HCT116 (cell line): ENCODE results near the gene C1orf35.

Source experiments
- CTCF ChIP-seq, 3 experiments: fragments of 200-600 bp in 1 of 3; sonication (generic) in 1 of 3; IDR thresholded peaks in 2 of 3; conservative IDR thresholded peaks in 1 of 3; 2 replicates each; pipeline ENCODE4 v1.5.1; 2012 to 2017; ENCODE audit warnings: low read depth in 2 of 3, low read length in 2 of 3, antibody characterized with exemption in 1 of 3, borderline replicate concordance in 1 of 3, control low read depth in 1 of 3, mild to moderate bottlenecking in 1 of 3, mixed read lengths in 1 of 3, mixed run types in 1 of 3, moderate library complexity in 1 of 3; ENCODE audit not compliant: insufficient read depth in 1 of 3
- EZH2 ChIP-seq: fragments of 200-600 bp; sonication (generic); IDR thresholded peaks from 2 replicates; pipeline ENCODE4 v1.6.1; 2017; ENCODE audit warnings: antibody characterized with exemption, mixed run types
- EZH2phosphoT487 ChIP-seq: fragments of 200-600 bp; IDR thresholded peaks from 2 replicates; pipeline ENCODE4 v1.6.1; 2018; ENCODE audit warnings: antibody characterized with exemption, borderline replicate concordance
- MAX ChIP-seq: IDR thresholded peaks from 2 replicates; pipeline ENCODE4 v1.6.1; 2012
- POLR2A ChIP-seq: IDR thresholded peaks from 2 replicates; pipeline ENCODE4 v1.7.0; 2011; ENCODE audit warnings: borderline replicate concordance; ENCODE audit not compliant: insufficient read depth, insufficient read length; ENCODE audit errors: extremely low read depth

- TF ChIP-seq POLR2A, result no peak
- no peak for TF ChIP-seq MAX
- TF ChIP-seq CTCF (IDR thresholded peaks at IDR 0.05 in 2 of 3, conservative IDR thresholded peaks at IDR 0.05 in 1 of 3; ENCODE audit: borderline replicate concordance in 1 of 3, insufficient read depth in 1 of 3, low read depth in 2 of 3, low read length in 2 of 3), result no peak
- TF ChIP-seq EZH2, result no peak
- TF ChIP-seq EZH2phosphoT487, result no peak
These were observed 32.3 kb downstream of the C1orf35 start for GRCh38 chr1:228070851-228071250.
